HL-60 (cell line): ENCODE measurements around the gene FERMT2.

Experiments
- DNase-seq, 2 experiments: peaks; one replicate each; pipeline ENCODE4 v3.0.0-alpha.2; 2010 to 2020; ENCODE audit warnings: low read depth in 1 of 2, low spot score in 1 of 2
- H3K27ac ChIP-seq: fragments of 250-450 bp; sonication (Bioruptor Pico); replicated peaks from 2 replicates; pipeline ENCODE4 v1.5.1; 2020; ENCODE audit warnings: mild to moderate bottlenecking, moderate library complexity
- H3K27me3 ChIP-seq: fragments of 250-450 bp; sonication (Bioruptor Pico); 2 replicates; pipeline ENCODE4 v1.5.1; 2021; ENCODE audit warnings: mild to moderate bottlenecking, moderate library complexity; ENCODE audit not compliant: insufficient read depth, poor library complexity, severe bottlenecking
- H3K4me3 ChIP-seq: replicated peaks from 2 replicates; pipeline ENCODE4 v1.5.1; 2011; ENCODE audit warnings: mild to moderate bottlenecking, control low read depth, low read length; ENCODE audit not compliant: insufficient read depth
- CTCF ChIP-seq: IDR thresholded peaks from one replicate; pipeline ENCODE4 v1.5.1; 2011; ENCODE audit warnings: low read length, control low read depth, inconsistent platforms; ENCODE audit not compliant: insufficient read depth
- GABPA ChIP-seq: IDR thresholded peaks from 2 replicates; pipeline ENCODE4 v1.6.1; 2012; ENCODE audit warnings: low read depth
- POLR2AphosphoS5 ChIP-seq: IDR thresholded peaks from 2 replicates; pipeline ENCODE4 v1.6.1; 2012; ENCODE audit warnings: low read depth
- REST ChIP-seq: IDR thresholded peaks from 2 replicates; pipeline ENCODE4 v1.6.1; 2012; ENCODE audit warnings: low read depth; ENCODE audit not compliant: insufficient replicate concordance
- SPI1 ChIP-seq: IDR thresholded peaks from 2 replicates; pipeline ENCODE4 v1.6.1; 2012; ENCODE audit warnings: low read depth, mild to moderate bottlenecking, borderline replicate concordance
- long read RNA-seq: library from polyadenylated mRNA; unstranded; transcript quantifications from one replicate; pipeline ENCODE4 v2.0.0, GENCODE V29; 2020

FERMT2 gene, protein sequence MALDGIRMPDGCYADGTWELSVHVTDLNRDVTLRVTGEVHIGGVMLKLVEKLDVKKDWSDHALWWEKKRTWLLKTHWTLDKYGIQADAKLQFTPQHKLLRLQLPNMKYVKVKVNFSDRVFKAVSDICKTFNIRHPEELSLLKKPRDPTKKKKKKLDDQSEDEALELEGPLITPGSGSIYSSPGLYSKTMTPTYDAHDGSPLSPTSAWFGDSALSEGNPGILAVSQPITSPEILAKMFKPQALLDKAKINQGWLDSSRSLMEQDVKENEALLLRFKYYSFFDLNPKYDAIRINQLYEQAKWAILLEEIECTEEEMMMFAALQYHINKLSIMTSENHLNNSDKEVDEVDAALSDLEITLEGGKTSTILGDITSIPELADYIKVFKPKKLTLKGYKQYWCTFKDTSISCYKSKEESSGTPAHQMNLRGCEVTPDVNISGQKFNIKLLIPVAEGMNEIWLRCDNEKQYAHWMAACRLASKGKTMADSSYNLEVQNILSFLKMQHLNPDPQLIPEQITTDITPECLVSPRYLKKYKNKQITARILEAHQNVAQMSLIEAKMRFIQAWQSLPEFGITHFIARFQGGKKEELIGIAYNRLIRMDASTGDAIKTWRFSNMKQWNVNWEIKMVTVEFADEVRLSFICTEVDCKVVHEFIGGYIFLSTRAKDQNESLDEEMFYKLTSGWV
- long read RNA-seq: 0 reads

DNA sequence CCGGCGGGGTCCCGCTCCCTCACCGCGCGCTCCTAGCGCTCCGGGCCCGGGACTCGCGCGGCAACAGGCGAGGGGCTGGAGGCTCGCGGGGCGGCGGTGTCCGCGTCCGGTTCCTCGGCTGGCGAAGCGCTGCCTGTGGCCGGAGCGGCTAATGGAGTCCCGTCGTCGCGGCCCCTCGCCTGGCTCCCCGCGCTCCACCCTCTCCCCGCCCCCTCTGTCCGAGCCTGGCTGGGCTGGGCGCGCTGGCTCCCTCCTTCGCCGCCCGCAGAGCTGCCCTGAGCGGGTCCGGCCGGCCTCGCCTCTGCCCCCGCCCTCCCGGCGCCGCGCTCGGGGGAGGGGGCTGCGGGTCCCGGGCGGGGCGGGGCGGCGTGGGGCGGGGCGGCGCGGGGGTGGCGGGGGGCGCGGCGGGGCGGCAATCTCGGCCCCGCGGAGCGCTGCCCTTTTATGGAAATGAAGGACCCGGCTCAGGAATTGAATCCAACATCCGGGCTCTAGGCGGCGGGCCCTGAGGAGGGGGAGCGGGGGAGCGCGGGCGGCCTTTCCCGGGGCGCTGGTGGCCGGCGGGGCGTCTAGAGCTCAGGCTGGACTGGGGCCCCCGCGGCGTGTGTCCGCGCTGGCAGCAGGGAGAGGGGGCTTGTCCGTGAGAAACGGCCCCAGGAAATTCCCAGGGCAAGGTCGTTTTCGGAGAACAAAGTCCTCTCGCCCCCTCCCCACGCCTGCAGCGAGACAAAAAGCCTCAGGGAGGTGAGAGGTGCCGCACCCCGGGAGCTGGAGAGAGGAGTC lies at the start of gene FERMT2:
FERMT2 (minus strand) TSS at position 153 of the 783 bp plus-strand sequence. CDS start 482 bp downstream, outside the sequence.
- TF ChIP-seq CTCF: no peak
- no peak for TF ChIP-seq SPI1
- TF ChIP-seq GABPA: no peak
- TF ChIP-seq REST: no peak
- Histone ChIP-seq H3K27me3 (peaks cover 57% of the 10 kb centered on the region), H3K4me3 (peak within 1 kb of the TSS; percentile 38), H3K27ac (no peak within 1 kb of the TSS)
- DNase-seq: no peak

GRCh38 chr14:52998376-52999015 lies 47.6 kb upstream of the FERMT2 start:
- H3K27ac ChIP-seq: no peak overlapping the region
- no peak for DNase-seq
- no peaks in the 10 kb centered on the region for H3K27me3 ChIP-seq
- no peak overlapping the region for H3K4me3 ChIP-seq
- TF ChIP-seq SPI1: no peak
- no peak for TF ChIP-seq CTCF
- TF ChIP-seq POLR2AphosphoS5: no peak
- TF ChIP-seq REST: no peak
- TF ChIP-seq GABPA: no peak

GRCh38 chr14:52996493-52996892 lies 45.6 kb upstream of the FERMT2 start:
- no peaks in the 10 kb centered on the region for H3K27me3 ChIP-seq
- H3K27ac ChIP-seq: no peak overlapping the region
- no peak for DNase-seq
- TF ChIP-seq SPI1: no peak
- TF ChIP-seq GABPA: no peak
- TF ChIP-seq REST: no peak
- TF ChIP-seq CTCF: no peak
- TF ChIP-seq POLR2AphosphoS5: no peak
- no peak overlapping the region for H3K4me3 ChIP-seq
